Transverse colon (tissue), 4 donors: Measurements from ENCODE around the gene OR5K2.

Source experiments
- POLR2A ChIP-seq: fragments of 450-650 bp; IDR thresholded peaks from one replicate; pipeline ENCODE4 v1.6.1; 2016; ENCODE audit warnings: antibody characterized with exemption, mild to moderate bottlenecking, moderate library complexity
- POLR2AphosphoS5 ChIP-seq, 3 donors: sonication (generic); formaldehyde crosslinking; IDR thresholded peaks; one replicate each; pipeline ENCODE4 v1.6.1; 2016; ENCODE audit warnings: antibody characterized with exemption in 3 of 3
- TF ChIP-seq, protein P1 (sequence below), 5 experiments: fragments of 200-600 bp in 3 of 5; fragments of 450-650 bp in 2 of 5; sonication (generic) in 3 of 5; IDR thresholded peaks; 1 replicate in 2 of 5; 2 replicates in 3 of 5; pipeline ENCODE4 v1.5.1; 2016 to 2017; ENCODE audit warnings: antibody characterized with exemption in 5 of 5, inconsistent platforms in 3 of 5, mild to moderate bottlenecking in 2 of 5, moderate library complexity in 1 of 5

DNA sequence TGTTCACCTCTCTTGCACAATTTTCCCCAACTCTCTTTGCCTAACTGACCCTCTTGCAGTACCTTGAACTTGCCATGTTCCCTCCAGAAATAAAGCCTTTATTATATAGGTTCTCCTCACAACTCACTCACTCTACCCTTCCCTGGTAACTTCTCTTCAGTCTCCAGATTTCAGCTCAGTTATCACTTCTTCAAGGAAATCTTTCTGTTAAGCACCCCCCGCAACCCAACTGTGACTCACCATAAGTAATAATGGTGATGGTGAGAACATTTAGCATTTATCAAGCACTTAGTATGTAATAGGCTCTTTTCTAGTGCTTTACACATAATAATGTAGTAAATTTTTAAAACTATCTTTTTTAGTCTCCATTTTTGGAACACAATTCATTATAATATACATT, 42.6 kb upstream of the OR5K2 start:
- TF ChIP-seq, protein P1, sequence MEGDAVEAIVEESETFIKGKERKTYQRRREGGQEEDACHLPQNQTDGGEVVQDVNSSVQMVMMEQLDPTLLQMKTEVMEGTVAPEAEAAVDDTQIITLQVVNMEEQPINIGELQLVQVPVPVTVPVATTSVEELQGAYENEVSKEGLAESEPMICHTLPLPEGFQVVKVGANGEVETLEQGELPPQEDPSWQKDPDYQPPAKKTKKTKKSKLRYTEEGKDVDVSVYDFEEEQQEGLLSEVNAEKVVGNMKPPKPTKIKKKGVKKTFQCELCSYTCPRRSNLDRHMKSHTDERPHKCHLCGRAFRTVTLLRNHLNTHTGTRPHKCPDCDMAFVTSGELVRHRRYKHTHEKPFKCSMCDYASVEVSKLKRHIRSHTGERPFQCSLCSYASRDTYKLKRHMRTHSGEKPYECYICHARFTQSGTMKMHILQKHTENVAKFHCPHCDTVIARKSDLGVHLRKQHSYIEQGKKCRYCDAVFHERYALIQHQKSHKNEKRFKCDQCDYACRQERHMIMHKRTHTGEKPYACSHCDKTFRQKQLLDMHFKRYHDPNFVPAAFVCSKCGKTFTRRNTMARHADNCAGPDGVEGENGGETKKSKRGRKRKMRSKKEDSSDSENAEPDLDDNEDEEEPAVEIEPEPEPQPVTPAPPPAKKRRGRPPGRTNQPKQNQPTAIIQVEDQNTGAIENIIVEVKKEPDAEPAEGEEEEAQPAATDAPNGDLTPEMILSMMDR (IDR thresholded peaks at IDR 0.05), result no peak
- TF ChIP-seq POLR2AphosphoS5 (IDR thresholded peaks at IDR 0.05) (no peak), POLR2A (no peak)
